GM21576 (cell line): ENCODE data around the gene CPNE2.

Source experiments
- ATAC-seq: cut with Tn5 transposase; IDR thresholded peaks from one replicate; pipeline ENCODE4 v1.9.1; 2021; ENCODE audit warnings: mild to moderate bottlenecking, moderate library complexity; ENCODE audit not compliant: unreplicated experiment

CPNE2 gene

GRCh38 chr16:57143149-57143921, 51.0 kb downstream of the CPNE2 start:
- ATAC-seq, result no peak

GRCh38 chr16:57144027-57144426, 51.6 kb downstream of the CPNE2 start:
- no peak for ATAC-seq

GRCh38 chr16:57145046-57146021, 53.0 kb downstream of the CPNE2 start:
- ATAC-seq, result no peak

DNA sequence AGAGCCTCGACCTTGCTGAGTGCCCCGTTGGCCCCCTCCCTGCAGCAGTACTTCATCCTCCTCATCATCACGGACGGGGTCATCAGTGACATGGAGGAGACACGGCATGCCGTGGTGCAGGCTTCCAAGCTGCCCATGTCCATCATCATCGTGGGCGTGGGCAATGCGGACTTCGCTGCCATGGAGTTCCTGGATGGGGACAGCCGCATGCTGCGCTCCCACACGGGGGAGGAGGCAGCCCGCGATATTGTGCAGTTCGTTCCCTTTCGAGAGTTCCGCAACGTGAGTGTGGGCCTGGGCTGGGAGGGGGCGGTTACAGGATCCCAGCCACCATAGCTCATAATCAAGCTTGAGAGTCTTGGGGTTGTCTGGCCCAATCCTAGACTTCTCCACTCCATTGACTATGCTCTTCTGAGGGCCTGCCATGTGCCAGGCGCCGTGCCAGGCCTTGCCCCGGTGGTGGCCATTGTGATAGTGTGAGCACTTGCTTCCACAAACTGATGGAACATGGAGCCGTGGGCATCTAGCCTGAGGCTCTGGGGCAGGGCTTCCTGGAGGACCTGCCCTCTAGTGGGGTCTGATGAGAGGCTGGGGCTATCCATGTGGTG, 53.8 kb downstream of the CPNE2 start:
- ATAC-seq, result no peak

DNA sequence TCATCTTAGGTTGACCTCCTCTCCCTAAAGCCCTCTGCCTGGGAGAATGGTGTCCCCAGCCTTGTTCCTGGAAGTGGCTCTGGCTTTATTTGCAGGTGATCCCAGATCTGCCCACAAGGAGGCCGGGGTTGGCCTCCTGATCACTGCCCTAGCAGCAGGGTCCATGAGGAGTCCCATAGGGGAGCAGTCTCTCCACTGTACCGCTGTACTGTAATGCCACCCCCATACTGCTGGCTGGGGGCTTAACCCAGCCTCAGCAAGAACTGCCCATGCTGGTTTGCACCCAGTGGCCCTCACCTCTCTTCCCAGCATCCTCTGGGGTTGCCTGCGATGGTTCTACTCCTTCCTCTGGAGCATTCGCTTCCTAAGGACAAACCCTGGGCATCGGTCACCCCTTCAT, 54.4 kb downstream of the CPNE2 start:
- no peak for ATAC-seq

DNA sequence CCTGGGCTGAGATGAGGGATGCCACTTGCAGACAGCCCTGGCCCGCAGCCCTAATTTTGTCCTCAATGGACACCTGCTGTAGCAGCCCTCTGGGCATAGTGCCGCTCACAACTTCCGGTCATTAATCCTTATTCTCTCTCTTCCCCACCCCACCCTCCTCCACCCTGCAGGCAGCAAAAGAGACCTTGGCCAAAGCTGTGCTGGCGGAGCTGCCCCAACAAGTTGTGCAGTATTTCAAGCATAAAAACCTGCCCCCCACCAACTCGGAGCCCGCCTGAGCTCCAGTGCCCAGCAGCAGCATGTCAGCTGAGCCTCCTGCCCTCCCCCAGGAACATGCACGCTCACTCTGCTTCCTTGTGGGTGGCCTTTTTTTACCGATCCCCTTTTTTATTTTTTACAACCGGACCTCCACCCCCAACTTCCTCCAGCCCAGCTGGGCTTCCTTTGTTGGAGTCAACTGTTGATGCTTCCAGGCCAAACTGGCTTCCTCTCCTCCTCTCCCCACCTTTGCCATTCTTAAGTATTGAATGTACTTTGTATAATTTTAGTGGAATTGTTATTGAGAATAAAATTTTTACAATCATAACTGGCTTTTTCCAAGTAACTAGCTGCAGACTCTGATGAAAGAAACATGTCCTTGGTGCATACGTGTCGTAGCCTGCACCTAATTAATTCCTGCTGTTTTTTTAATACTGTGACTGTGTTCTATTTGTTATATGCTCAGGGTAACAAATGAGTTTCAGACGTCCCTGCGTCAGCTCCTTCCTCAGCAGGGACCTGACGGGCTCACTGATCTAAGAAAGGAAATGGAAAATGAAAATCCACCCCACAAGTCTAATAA, 55.2 kb downstream of the CPNE2 start:
- ATAC-seq, result no peak

DNA sequence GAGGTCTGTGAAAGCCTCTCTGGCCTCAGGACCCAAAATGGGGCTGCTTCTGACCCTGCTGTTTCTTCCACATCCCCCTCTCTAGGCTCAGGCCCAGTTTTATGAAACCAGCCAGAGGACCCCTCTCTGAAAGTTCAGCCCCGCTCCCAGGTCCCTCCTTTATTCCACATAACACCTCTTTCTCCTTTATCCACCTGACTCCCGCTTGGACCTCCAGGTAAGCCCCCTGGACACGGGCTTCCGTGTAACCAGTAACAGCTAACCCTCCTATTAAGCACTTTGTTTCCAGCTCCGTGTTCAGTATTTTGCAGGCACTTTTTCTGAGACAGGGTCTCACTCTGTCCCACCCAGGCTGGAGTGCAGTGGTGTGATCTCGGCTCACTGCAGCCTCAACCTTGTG, 56.1 kb downstream of the CPNE2 start:
- no peak for ATAC-seq

DNA sequence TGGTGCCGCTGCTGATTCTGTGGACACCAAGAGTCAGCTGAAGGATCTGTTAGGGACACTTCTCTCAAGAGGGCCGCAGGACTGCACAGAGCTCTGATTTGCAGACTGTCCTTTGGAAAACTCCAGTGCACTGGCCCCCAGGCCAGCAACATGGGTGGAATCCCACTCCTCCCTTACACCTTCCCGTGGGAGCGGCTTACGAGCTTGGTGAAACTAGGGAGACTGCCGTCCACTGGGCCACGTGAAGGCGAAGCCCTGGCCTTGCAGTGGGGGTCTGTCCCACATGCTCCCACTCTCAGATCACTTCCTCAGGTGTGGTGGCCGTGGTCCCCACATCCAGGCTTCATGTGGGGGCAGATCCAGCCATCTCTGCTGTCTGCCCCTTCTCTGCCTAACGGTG, 57.0 kb downstream of the CPNE2 start:
- ATAC-seq, result no peak

- ATAC-seq, result no peak
Observed at GRCh38 chr16:57150682-57151330, 58.4 kb downstream of the CPNE2 start.

DNA sequence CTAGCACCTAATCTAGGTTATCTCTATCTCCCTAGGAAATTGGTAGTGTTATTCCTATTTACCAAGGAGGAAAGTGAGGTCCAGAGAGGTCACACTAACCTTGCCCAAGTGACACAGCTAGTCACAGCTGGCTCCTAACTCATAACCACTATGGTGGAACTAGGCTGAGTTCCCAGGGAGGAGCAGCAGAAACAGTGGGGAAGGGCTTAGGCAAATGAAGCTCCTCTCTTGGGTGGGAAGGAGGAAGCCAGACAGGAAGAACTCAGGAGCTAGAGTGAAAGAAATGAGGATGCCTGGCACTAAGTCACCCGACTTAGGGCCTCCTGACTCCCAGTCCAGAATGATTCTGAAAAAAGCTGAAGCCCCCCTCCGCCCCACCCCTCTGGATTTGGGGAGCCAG, 59.0 kb downstream of the CPNE2 start:
- ATAC-seq, result no peak

DNA sequence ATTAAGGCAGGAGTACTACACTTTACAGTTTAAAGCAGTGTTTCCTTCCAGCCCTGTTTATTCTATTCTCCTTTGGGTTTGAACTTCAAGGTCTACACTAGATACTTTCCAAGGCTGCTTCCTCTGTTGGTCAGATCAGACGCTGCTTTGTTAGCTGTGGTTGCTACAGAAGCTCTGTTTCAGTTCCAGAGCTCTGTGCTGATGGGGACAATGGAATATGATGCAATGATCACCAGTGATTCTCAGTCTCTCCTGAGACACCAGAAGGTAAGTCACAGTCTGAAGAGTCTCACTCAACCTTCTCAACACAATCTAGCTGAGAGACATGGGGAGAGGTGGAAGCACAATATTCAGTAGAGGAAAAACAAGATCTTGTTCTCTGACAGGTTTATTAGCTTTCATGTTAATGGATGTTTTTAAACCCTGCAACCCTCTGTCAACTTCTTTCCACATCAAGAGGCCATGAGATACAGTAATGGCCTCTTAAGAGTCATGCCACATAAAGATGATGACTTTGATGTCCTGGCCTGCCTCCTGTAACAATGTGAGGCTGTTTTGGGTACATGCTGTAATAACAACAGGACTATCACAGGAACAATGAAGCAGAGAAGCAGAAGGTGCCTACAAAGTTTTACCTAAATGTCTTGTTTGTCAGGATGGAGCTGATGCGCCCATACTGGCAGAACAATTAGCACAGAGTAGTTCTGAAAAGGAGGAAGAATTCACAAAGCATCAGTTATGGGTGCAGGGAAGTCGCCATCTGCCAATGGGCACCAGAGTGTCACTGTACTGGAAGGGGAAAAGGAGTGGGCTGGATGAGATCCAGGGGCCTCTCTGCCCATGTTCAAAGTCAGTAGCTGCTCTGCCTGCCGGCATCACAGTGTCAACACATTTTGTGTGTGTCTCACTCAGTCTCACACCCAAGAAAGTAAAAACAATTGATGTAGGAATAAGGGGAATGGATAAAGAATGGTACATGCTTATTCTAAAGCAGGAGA, 60.0 kb downstream of the CPNE2 start:
- ATAC-seq, result no peak

GRCh38 chr16:57153841-57154240, 61.5 kb downstream of the CPNE2 start:
- no peak for ATAC-seq

GRCh38 chr16:57155702-57156350, 63.4 kb downstream of the CPNE2 start:
- no peak for ATAC-seq

- no peak for ATAC-seq
Observed at GRCh38 chr16:57156351-57156703, 63.9 kb downstream of the CPNE2 start.

- no peak for ATAC-seq
Observed at GRCh38 chr16:57157533-57157932, 65.2 kb downstream of the CPNE2 start.

- ATAC-seq, result no peak
Observed at GRCh38 chr16:57159447-57159846, 67.1 kb downstream of the CPNE2 start.

DNA sequence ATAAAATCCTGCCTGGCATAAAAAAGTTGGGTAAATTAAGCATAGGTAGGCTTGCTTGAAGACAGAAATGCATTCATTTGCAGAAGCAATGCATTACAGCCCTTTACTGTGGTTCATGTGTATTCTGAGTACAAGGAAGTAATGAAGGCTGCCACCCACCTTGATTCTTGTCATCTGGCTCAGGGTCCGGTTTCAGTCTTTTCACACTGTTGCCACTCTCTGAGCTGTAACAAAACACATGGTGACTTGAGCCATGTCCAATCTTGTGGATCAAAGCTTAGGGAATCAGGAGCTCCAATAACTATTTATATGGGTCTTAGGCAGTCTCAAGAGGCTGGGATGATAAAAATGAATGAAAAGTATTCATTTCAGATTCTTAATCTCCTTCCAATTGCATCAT, 71.5 kb downstream of the CPNE2 start:
- no peak for ATAC-seq

- ATAC-seq, result no peak
Observed at GRCh38 chr16:57165483-57165882, 73.1 kb downstream of the CPNE2 start.

- ATAC-seq, result no peak
Observed at GRCh38 chr16:57165938-57166337, 73.6 kb downstream of the CPNE2 start.
